HEK293 (cell line): Measurements from ENCODE around the gene SAXO2.
A peak's percentile ranks its signal among the peaks of the same experiment; 100 is the strongest.
"Not testable (repeated sequence)": the region's sequence is repeated elsewhere in the genome, so short reads cannot be mapped to it uniquely, and the experiment has no call there.

Experiments used
- CTCF ChIA-PET: fragments of 350-600 bp; formaldehyde crosslinking; extraction: SDS; loops from one replicate; lab custom pipeline; 2021; ENCODE audit warnings: antibody characterized with exemption; lab: Yijun Ruan, JAX
- POLR2A ChIA-PET: fragments of 300-600 bp; formaldehyde crosslinking; extraction: SDS; loops from one replicate; lab custom pipeline; 2020; ENCODE audit warnings: antibody characterized with exemption, inconsistent platforms; lab: Yijun Ruan, JAX
- H3K27ac ChIP-seq: fragments of 200-500 bp; sonication (Bioruptor generic); 2 replicates; pipeline ENCODE4 v1.5.1; 2014; ENCODE audit warnings: low read depth, low read length, control low read depth, inconsistent platforms; ENCODE audit errors: extremely low read depth
- H3K36me3 ChIP-seq, 2 experiments: fragments of 200-500 bp in 1 of 2; sonication (Bioruptor generic) in 1 of 2; 1 replicate in 1 of 2; 2 replicates in 1 of 2; pipeline ENCODE4 v1.5.1; 2014 to 2017; ENCODE audit warnings: inconsistent platforms in 2 of 2, low read length in 2 of 2; ENCODE audit not compliant: control insufficient read depth in 2 of 2, insufficient read depth in 1 of 2
- H3K4me1 ChIP-seq: fragments of 200-500 bp; sonication (Bioruptor generic); 2 replicates; pipeline ENCODE4 v1.5.1; 2014; ENCODE audit warnings: mild to moderate bottlenecking, low read length, inconsistent platforms; ENCODE audit not compliant: control insufficient read depth, insufficient read depth
- H3K4me3 ChIP-seq: 2 replicates; pipeline ENCODE4 v1.5.1; 2011; ENCODE audit warnings: low read depth, mild to moderate bottlenecking, control low read depth, low read length, moderate library complexity
- H3K9me3 ChIP-seq: fragments of 200-500 bp; sonication (Bioruptor generic); 2 replicates; pipeline ENCODE4 v1.5.1; 2014; ENCODE audit warnings: low read depth, low read length, inconsistent platforms; ENCODE audit not compliant: control insufficient read depth, insufficient read depth
- PRDM1 ChIP-seq: fragments of 450-650 bp; formaldehyde crosslinking; IDR thresholded peaks from 2 replicates; pipeline ENCODE4; 2016; ENCODE audit warnings: missing biosample characterization, missing genetic modification characterization
- WT1 ChIP-seq: fragments of 450-650 bp; formaldehyde crosslinking; IDR thresholded peaks from 2 replicates; pipeline ENCODE4 v1.5.1; 2016; ENCODE audit warnings: missing biosample characterization, missing genetic modification characterization
- ZNF114 ChIP-seq: fragments of 450-650 bp; formaldehyde crosslinking; IDR thresholded peaks from 2 replicates; pipeline ENCODE4 v1.5.0; 2017; ENCODE audit warnings: missing biosample characterization, missing genetic modification characterization
- ZNF133 ChIP-seq: fragments of 450-650 bp; formaldehyde crosslinking; IDR thresholded peaks from 2 replicates; pipeline ENCODE4 v1.5.1; 2016; ENCODE audit warnings: missing biosample characterization, missing genetic modification characterization
- ZNF24 ChIP-seq: fragments of 450-650 bp; formaldehyde crosslinking; IDR thresholded peaks from 2 replicates; pipeline ENCODE4 v1.5.1; 2016; ENCODE audit warnings: missing biosample characterization, missing genetic modification characterization
- ZNF473 ChIP-seq: fragments of 450-650 bp; formaldehyde crosslinking; IDR thresholded peaks from 2 replicates; pipeline ENCODE4 v1.5.1; 2017; ENCODE audit warnings: missing biosample characterization, missing genetic modification characterization
- ZNF610 ChIP-seq: fragments of 450-650 bp; formaldehyde crosslinking; IDR thresholded peaks from 2 replicates; pipeline ENCODE4 v1.5.1; 2016; ENCODE audit warnings: missing biosample characterization, missing genetic modification characterization, borderline replicate concordance
- ZNF843 ChIP-seq: fragments of 450-650 bp; formaldehyde crosslinking; IDR thresholded peaks from 2 replicates; pipeline ENCODE4 v1.5.1; 2016; ENCODE audit warnings: missing biosample characterization, missing genetic modification characterization
- ZSCAN18 ChIP-seq: fragments of 450-650 bp; formaldehyde crosslinking; IDR thresholded peaks from 2 replicates; pipeline ENCODE4 v1.5.1; 2016; ENCODE audit warnings: missing biosample characterization, missing genetic modification characterization

SAXO2 gene

GRCh38 chr15:82267137-82267536, 4.5 kb downstream of the SAXO2 start:
- H3K9me3 ChIP-seq, POLR2A ChIA-PET, H3K27ac ChIP-seq, H3K4me3 ChIP-seq, H3K4me1 ChIP-seq, H3K36me3 ChIP-seq, CTCF ChIA-PET: not testable (repeated sequence)

GRCh38 chr15:82268454-82268853, 5.8 kb downstream of the SAXO2 start:
- POLR2A ChIA-PET, result not testable (repeated sequence)

GRCh38 chr15:82272154-82272553, 9.5 kb downstream of the SAXO2 start:
- Histone ChIP-seq H3K9me3 (no peaks in the 10 kb centered on the region), H3K4me1 (no peaks in the 10 kb centered on the region), H3K27ac (no peak overlapping the region), H3K4me3 (no peak overlapping the region), H3K36me3 (no peaks in the 10 kb centered on the region)
- CTCF ChIA-PET, result no interaction called here
- TF ChIP-seq ZNF843 (tag by site-specific recombination) (no peak), ZNF114 (tag by site-specific recombination) (no peak), ZNF610 (no peak), ZNF24 (tag by site-specific recombination) (no peak), ZSCAN18 (tag by site-specific recombination) (no peak)
- POLR2A ChIA-PET, result no interaction called here

More at GRCh38 chr15:82268454-82268853, 5.8 kb downstream of the SAXO2 start:
- not testable (repeated sequence) for H3K4me1 ChIP-seq, H3K36me3 ChIP-seq, H3K27ac ChIP-seq, H3K9me3 ChIP-seq, H3K4me3 ChIP-seq
- CTCF ChIA-PET, result interaction anchor here (0.9 kb wide), 1 partner anchor 12 kb away, joined by 3 read pairs; no protein-coding TSS in a partner anchor

- no peaks in the 10 kb centered on the region for H3K36me3 ChIP-seq
- CTCF ChIA-PET, result interaction anchor here (0.7 kb wide), 1 partner anchor 10 kb away, joined by 3 read pairs; no protein-coding TSS in a partner anchor
- no peak for TF ChIP-seq ZNF473 (tag by site-specific recombination)
- no peak for TF ChIP-seq WT1 (tag by site-specific recombination)
- peak; percentile 90 for TF ChIP-seq ZNF133 (tag by site-specific recombination)
- H3K4me1 ChIP-seq, result no peaks in the 10 kb centered on the region
- H3K9me3 ChIP-seq, result no peaks in the 10 kb centered on the region
- no peak overlapping the region for H3K27ac ChIP-seq
- H3K4me3 ChIP-seq, result no peak overlapping the region
- POLR2A ChIA-PET, result no interaction called here
These were observed 12.8 kb downstream of the SAXO2 start for GRCh38 chr15:82275410-82275809.

GRCh38 chr15:82281276-82281675, 18.7 kb downstream of the SAXO2 start:
- POLR2A ChIA-PET, result interaction anchor here (0.9 kb wide), 1 partner anchor 18 kb away, joined by 3 read pairs; the partner anchor contains the start of genes EFL1 and SAXO2
- not testable (repeated sequence) for H3K4me3 ChIP-seq, H3K9me3 ChIP-seq, H3K27ac ChIP-seq, H3K4me1 ChIP-seq, H3K36me3 ChIP-seq
- CTCF ChIA-PET, result interaction anchor here (0.6 to 3.1 kb wide), 6 partner anchors 13 to 1660 kb away, joined by 3 to 8 read pairs (median 3); partner anchors contain the start of genes EFL1 and SAXO2

GRCh38 chr15:82282386-82282785, 19.8 kb downstream of the SAXO2 start:
- H3K4me3 ChIP-seq, result not testable (repeated sequence)
- TF ChIP-seq PRDM1 (tag by site-specific recombination), result 0 out of 2 replicates have a peak, but pooled peaks have one; percentile 11
- TF ChIP-seq, all 188 proteins: peak for 1; not testable (repeated sequence) for 187
- POLR2A ChIA-PET, H3K27ac ChIP-seq, H3K36me3 ChIP-seq, H3K4me1 ChIP-seq, H3K9me3 ChIP-seq: not testable (repeated sequence)
- CTCF ChIA-PET, result interaction anchor here (0.8 to 3.1 kb wide), 2 partner anchors 20 to 117 kb away, joined by 3 to 8 read pairs; partner anchors contain the start of genes EFL1 and SAXO2

- POLR2A ChIA-PET, H3K27ac ChIP-seq, H3K4me1 ChIP-seq, CTCF ChIA-PET, H3K36me3 ChIP-seq, H3K4me3 ChIP-seq, H3K9me3 ChIP-seq: not testable (repeated sequence)
These were observed 21.8 kb downstream of the SAXO2 start for GRCh38 chr15:82284381-82284780.

- POLR2A ChIA-PET, H3K27ac ChIP-seq, H3K4me3 ChIP-seq, H3K4me1 ChIP-seq, H3K9me3 ChIP-seq, CTCF ChIA-PET, H3K36me3 ChIP-seq: not testable (repeated sequence)
These were observed 23.9 kb downstream of the SAXO2 start for GRCh38 chr15:82286475-82286874.
